Measurements from ENCODE around the gene FRMD4A. TPM values are rescaled to one million over a fixed set of nuclear protein-coding genes. Genes with fewer than 3 reads are reported as not detected.

FRMD4A gene
- total and polyA plus RNA-seq, 2 of the 4 experiments (the other 2 are of a cell fraction), result 30.3 to 68.8 TPM

- Histone ChIP-seq H4K5ac (ENCODE audit: low read depth, low read length) (no peak overlapping the region), H3K9me1 (ENCODE audit: insufficient read depth, low read length) (no peaks in the 10 kb centered on the region), H3K36me3 (ENCODE audit: control insufficient read depth, insufficient read depth, low read length) (no peaks in the 10 kb centered on the region), H3K14ac (replicated peaks; ENCODE audit: low read depth, low read length) (no peak overlapping the region), H2BK15ac (ENCODE audit: low read depth, low read length) (no peak overlapping the region), H3K27me3 (ENCODE audit: control insufficient read depth, insufficient read depth, low read length) (peaks cover 39% of the 10 kb centered on the region), H3K4me2 (ENCODE audit: low read depth, low read length) (no peak overlapping the region), H2BK120ac (ENCODE audit: low read depth, low read length) (no peak overlapping the region), H3K27ac (ENCODE audit: insufficient read depth, low read length) (no peak overlapping the region), H3K4ac (ENCODE audit: low read depth, low read length) (no peak overlapping the region), H4K91ac (ENCODE audit: insufficient read depth, low read depth, low read length) (no peak overlapping the region), H3K18ac (ENCODE audit: low read depth, low read length) (no peak overlapping the region), H3K4me1 (ENCODE audit: control insufficient read depth, insufficient read depth, low read length) (no peaks in the 10 kb centered on the region; the same call in 1 of the 2 replicates), H2AK5ac (ENCODE audit: low read depth, low read length) (no peak overlapping the region), H2BK20ac (ENCODE audit: low read depth, low read length) (no peak overlapping the region), H4K20me1 (ENCODE audit: insufficient read depth, low read length) (no peaks in the 10 kb centered on the region), H2AFZ (replicated peaks; ENCODE audit: low read length, poor library complexity) (no peak overlapping the region), H4K8ac (ENCODE audit: low read depth in 2 of 2, low read length in 2 of 2) (no peak overlapping the region), H3K9ac (ENCODE audit: low read depth, low read length) (no peak overlapping the region), H3K56ac (ENCODE audit: extremely low read depth, insufficient read depth, low read length) (no peak overlapping the region), H2AK9ac (replicated peaks; ENCODE audit: low read depth, low read length, poor library complexity) (no peak overlapping the region), H3K4me3 (ENCODE audit: insufficient read depth, low read depth, low read length) (no peak overlapping the region), H3K9me3 (ENCODE audit: control insufficient read depth, insufficient read depth, low read length) (peaks cover 6% of the 10 kb centered on the region), H2BK5ac (ENCODE audit: low read depth, low read length, poor library complexity, severe bottlenecking) (no peak overlapping the region), H3K23ac (ENCODE audit: low read depth, low read length) (no peak overlapping the region), H3K79me1 (ENCODE audit: low read depth in 1 of 2, low read length in 2 of 2) (no peaks in the 10 kb centered on the region)
- dilution Hi-C loops (cut with HindIII; ENCODE audit: low sequenced_read_pairs, unreplicated experiment) (no loop called here), intact Hi-C loops (cut with micrococcal nuclease) (no loop called here), in situ Hi-C loops (cut with MboI; ENCODE audit: low sequenced_read_pairs) (no loop called here)
- no peak for DNase-seq
- POLR2A ChIA-PET (ENCODE audit: unreplicated experiment), result no interaction called here
- WGBS, 2 experiments (ENCODE audit: extremely low coverage in 2 of 2, insufficient read length in 1 of 2), result no CpG with 5 or more reads among the region's 1 CpG
- BruUV-seq (replicated peaks), result no TSS peak
- no peak for ATAC-seq (ENCODE audit: low read depth)
- CTCF ChIA-PET, result interaction anchor here (0.7 kb wide), 1 partner anchor 11 kb away, joined by 4 read pairs; no protein-coding TSS in a partner anchor
- TF ChIP-seq BHLHE40 (IDR thresholded peaks at IDR 0.05; ENCODE audit: low read depth, low read length), result no peak
- TF ChIP-seq FOS (IDR thresholded peaks at IDR 0.05; ENCODE audit: low read depth, low read length), result no peak
Measured at GRCh38 chr10:14160299-14160698, 170.4 kb downstream of the FRMD4A start.

Data from IMR-90 (cell line).